Fibroblast of the conjunctiva (primary cell): Measurements from ENCODE around the gene TAP1.
A peak's percentile ranks its signal among the peaks of the same experiment; 100 is the strongest.
"Not testable (repeated sequence)": the region's sequence is repeated elsewhere in the genome, so short reads cannot be mapped to it uniquely, and the experiment has no call there.

Experiments
- DNase-seq: peaks from one replicate; pipeline ENCODE4 v3.0.0-alpha.2; 2010; ENCODE audit warnings: low read depth

Gene TAP1

GRCh38 chr6:32840604-32841246, 12.8 kb downstream of the TAP1 start:
- no peak for DNase-seq

- no peak for DNase-seq
Measured at GRCh38 chr6:32839356-32839755, 14.1 kb downstream of the TAP1 start.

GRCh38 chr6:32838114-32838958, 15.2 kb downstream of the TAP1 start, which contains the start of gene TAP2:
TAP2 (minus strand) TSS chr6:32838739; CDS start chr6:32838233, 506 bp downstream.
- DNase-seq = peak; percentile 84

DNA sequence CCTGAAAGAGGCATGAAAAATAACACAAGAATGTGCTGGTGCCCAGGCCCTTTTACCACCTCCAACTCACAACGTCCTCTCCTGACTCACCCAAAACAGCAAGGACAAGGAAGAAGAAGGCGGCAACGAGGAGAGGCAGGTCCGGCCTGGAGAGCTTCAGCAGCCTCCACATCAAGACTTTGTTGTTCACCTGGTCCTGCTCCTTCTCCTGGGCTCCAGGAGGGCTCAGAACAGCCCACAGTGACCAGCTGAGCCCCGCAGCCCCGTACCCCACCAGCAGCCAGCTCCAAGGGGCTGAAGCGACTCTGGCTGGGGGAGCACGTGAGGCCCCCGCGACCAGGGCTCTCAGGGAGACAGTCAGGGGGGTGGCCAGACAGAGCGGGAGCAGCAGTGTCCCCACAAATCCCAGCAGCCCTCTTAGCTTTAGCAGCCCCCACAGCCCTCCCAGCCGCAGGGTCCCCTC, 15.8 kb downstream of the TAP1 start:
- no peak for DNase-seq

- DNase-seq = no peak
Measured at GRCh38 chr6:32836873-32837272, 16.6 kb downstream of the TAP1 start.

DNA sequence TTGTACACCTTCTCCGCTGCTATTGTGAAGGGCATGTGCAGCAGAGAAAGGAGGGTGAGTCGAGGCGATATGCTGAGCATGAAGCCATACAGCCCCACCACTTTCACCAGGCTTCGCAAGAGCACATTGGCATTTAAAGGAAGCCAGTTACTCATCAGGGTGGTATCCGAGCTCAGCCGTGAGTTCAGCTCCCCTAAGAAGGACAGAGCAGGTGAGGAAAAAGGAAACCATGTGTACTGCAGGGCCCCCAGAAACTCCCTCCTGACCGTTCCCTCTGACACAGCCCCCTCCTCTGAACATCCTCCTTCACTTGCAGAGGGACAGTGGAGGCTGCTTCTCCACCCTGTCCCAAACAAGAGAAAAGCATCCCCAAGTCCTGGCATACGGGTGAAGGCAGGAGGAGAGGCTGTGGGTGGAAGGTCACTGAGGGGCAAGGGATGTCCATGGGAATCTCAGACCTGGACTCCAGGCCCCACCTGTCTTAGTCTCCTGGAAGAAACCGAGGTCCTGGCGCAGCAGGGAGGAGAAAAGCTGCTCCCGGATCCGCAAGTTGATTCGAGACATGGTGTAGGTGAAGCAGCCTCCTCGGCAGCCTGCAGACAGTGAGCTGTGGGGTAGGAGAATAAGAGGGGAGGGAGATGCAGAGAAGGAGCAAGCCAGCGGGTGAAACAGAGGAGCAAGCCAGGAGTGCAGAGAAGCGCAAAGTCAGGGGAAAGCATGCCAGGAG, 18.2 kb downstream of the TAP1 start:
- no peak for DNase-seq

DNA sequence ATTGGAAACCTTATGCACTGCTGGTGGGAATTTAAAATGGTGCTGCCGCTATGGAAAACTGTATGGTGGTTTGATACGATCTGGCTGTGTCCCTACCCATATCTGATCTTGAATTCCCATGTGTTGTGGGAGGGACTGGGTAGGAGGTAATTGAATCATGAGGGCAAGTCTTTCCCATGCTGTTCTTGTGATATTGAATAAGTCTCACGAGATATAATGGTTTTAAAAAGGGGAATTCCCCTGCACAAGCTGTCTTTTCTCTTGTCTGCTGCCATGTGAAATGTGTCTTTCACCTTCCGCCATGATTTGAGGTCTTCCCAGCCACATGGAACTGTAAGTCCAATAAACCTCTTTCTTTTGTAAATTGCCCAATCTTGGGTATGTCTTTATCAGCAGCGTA, 19.8 kb downstream of the TAP1 start:
- DNase-seq = no peak

- no peak for DNase-seq
Measured at GRCh38 chr6:32832535-32832934, 21.0 kb downstream of the TAP1 start.

DNA sequence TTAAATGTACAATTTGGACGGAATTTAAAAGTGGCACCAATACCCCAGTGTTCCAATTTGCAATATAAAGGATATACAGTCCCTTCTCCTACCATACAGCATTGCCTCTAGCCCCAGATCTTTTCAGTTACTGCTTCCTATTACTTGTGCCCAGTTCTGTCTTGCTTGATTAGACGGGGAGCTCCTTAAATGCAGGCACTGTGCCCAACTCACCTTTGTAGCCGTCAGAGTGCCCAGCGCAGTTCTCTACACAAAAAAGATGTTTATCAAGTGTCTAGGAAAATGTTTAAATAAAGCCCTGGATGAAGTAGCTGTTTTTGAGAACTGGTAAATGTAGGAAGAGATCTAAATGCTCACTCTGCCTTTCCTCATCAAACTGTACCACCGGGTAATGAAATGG, 22.6 kb downstream of the TAP1 start:
- no peak for DNase-seq

- no peak for DNase-seq
Measured at GRCh38 chr6:32830017-32830416, 23.5 kb downstream of the TAP1 start.

DNA sequence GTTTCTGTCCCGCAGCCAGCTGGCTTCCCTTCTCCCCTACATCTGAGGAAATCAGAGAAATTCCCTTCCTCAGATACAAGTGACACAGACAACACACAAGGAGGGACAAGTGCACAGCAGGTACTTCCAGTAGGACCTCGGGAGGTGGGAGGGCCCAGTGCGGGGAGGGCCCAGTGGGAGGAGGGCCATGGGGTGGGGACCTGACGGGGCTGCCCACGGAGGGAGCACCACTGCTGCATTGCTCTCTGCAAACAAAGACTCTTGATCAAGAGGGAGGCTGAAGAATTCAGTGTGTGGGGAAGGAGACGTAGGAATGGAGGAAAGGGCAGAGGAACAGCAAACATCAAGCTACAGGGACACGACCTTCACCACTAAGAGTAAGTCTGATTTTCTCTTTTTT, 24.0 kb downstream of the TAP1 start:
- DNase-seq = no peak

DNA sequence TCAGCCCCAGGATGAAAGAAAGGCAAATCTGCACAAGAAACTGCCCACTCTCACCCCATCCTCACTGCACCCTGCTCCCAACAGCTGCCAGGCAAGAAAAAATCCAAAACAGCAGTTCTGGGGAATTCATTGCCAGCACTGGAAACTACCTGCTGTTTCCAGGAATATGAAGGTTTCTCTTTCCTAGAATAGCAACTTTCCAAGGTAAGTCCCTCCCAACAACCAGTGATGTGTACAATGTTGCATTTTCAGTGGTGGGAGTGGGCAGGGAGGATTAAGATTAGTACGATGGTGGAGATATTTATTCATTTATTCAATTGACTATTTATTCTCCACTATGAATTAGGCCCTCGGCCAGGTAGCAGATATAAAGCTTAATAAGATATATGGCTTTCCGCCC, 26.5 kb downstream of the TAP1 start:
- no peak for DNase-seq

DNA sequence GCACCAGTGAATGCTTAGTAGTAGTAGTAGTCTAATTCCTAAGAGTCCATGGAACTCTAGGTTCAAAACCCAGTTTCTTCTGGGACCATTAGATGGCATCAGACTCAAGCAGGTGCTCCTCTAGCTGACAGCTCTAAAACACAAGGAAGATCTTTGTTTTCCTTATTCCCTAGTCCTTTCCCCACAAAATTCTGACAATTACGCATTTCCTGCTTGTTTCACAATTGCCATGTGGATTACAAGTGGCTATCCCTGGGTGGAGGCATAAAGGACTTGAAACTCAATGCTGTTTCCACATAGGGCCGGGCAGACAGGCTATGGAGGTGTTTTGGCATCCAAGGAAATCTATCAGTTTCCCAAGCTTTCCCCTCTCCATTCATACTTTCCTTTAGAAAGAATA, 27.5 kb downstream of the TAP1 start:
- peak; percentile 10 for DNase-seq

- peak; percentile 12 for DNase-seq
Measured at GRCh38 chr6:32819729-32820128, 33.8 kb downstream of the TAP1 start.

- no peak for DNase-seq
Measured at GRCh38 chr6:32818867-32819266, 34.6 kb downstream of the TAP1 start.

- DNase-seq = no peak
Measured at GRCh38 chr6:32816746-32817204, 36.7 kb downstream of the TAP1 start, which contains the start of gene HLA-DOB. HLA-DOB (minus strand) TSS chr6:32817002; CDS start chr6:32816951, 51 bp downstream.

DNA sequence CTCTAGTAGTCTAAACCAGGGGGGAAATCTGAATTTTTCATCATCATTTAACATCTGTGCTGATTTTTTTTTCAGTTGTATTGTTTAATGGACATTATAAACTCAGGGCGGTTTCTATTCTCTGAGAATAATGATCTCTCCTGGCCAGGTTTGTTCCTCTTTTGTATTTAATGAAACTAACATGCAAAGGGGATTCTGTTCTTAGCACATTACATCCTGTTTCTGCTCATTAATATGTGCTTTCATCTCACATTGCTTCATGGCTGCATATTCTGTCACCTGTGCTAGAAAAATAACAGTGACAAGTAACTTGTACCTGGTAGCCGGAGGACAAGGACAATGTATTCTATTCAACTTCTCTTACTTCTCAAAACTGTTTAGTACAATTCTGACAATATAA, 37.5 kb downstream of the TAP1 start:
- no peak for DNase-seq

GRCh38 chr6:32815115-32815514, 38.4 kb downstream of the TAP1 start:
- DNase-seq = no peak

- DNase-seq = no peak
Measured at GRCh38 chr6:32814145-32814544, 39.4 kb downstream of the TAP1 start.

- DNase-seq = no peak
Measured at GRCh38 chr6:32809171-32809570, 44.3 kb downstream of the TAP1 start.

DNA sequence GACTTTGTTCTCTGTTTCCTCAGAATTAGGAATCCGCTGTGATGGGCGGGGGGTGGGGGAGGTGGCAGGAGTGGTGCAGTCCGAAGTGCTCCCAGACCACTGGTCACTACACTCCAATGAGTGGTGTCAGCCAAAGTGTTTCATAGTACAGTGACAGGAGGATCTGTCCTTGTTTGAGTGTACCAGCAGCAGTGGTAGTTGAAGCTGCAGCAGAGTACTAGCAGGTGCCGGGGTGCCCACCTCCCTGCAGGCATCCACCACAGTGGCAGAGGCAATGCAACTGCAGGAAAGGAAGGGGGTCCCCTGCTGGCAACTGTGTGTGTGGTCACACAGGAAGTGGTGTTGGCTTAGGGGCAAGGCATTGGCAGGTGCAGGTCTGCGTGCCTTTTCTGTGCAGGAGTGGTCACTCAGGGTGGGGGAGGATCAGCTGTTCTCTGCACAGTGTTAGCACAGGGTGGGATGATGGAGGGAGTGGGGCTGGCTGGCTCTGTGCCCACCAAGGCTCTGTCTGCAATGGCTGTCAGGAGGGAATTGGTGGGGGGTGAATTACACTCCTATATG, 46.4 kb downstream of the TAP1 start:
- no peak for DNase-seq

DNA sequence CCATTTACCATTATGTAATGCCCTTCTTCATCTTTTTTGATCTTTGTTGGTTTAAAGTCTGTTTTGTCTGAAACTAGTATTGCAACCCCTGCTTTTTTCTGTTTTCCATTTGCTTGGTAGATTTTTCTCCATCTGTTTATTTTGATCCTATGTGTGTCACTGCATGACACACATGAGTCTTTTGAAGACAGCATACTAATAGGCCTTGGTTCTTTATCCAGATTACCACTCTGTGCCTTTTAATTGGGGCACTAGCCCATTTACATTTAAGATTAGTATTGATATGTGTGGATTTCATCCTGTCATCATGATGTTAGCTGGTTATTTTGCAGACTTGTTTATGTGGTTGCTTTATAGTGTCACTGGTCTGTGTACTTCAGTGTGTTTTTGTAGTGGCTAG, 48.1 kb downstream of the TAP1 start:
- DNase-seq = not testable (repeated sequence)
